Endothelial cell (in vitro differentiated cells): ENCODE results near the gene WASHC1. TPM values are rescaled to one million over a fixed set of nuclear protein-coding genes. Genes with fewer than 3 reads are reported as not detected.
"Not testable (repeated sequence)": the region's sequence is repeated elsewhere in the genome, so short reads cannot be mapped to it uniquely, and the experiment has no call there.

ENCODE experiments used
- DNase-seq: peaks from one replicate; pipeline ENCODE4 v3.0.0; 2021; ENCODE audit warnings: low spot score
- H3K27ac Mint-ChIP-seq: one replicate; pipeline ENCODE4 v1.8.0; 2021; ENCODE audit warnings: mixed read lengths, inconsistent platforms; ENCODE audit not compliant: unreplicated experiment
- H3K27me3 Mint-ChIP-seq: one replicate; pipeline ENCODE4 v1.8.0; 2021; ENCODE audit warnings: mild to moderate bottlenecking, moderate library complexity, mixed read lengths, inconsistent platforms; ENCODE audit not compliant: unreplicated experiment
- H3K36me3 Mint-ChIP-seq: one replicate; pipeline ENCODE4 v1.8.0; 2021; ENCODE audit warnings: mild to moderate bottlenecking, low read depth, mixed read lengths, inconsistent platforms; ENCODE audit not compliant: unreplicated experiment
- H3K4me1 Mint-ChIP-seq: one replicate; pipeline ENCODE4 v1.8.0; 2021; ENCODE audit warnings: mild to moderate bottlenecking, mixed read lengths, inconsistent platforms; ENCODE audit not compliant: unreplicated experiment
- H3K4me3 Mint-ChIP-seq: one replicate; pipeline ENCODE4 v1.8.0; 2021; ENCODE audit warnings: mild to moderate bottlenecking, mixed read lengths, inconsistent platforms; ENCODE audit not compliant: unreplicated experiment
- H3K9me3 Mint-ChIP-seq: one replicate; pipeline ENCODE4 v1.8.0; 2021; ENCODE audit warnings: mixed read lengths, inconsistent platforms; ENCODE audit not compliant: unreplicated experiment
- total RNA-seq: library from RNA; stranded (reverse); fragmentation: NEBNext Ultra II Directional; extraction: Animal tissue kit (Norgen Biotek cat#: 25700); gene quantifications from one replicate; pipeline ENCODE4 v1.2.1, GENCODE V29; 2021; ENCODE audit not compliant: unreplicated experiment

Gene WASHC1
- total RNA-seq, 1 donor from 2014 or later: 21.7 TPM

DNA sequence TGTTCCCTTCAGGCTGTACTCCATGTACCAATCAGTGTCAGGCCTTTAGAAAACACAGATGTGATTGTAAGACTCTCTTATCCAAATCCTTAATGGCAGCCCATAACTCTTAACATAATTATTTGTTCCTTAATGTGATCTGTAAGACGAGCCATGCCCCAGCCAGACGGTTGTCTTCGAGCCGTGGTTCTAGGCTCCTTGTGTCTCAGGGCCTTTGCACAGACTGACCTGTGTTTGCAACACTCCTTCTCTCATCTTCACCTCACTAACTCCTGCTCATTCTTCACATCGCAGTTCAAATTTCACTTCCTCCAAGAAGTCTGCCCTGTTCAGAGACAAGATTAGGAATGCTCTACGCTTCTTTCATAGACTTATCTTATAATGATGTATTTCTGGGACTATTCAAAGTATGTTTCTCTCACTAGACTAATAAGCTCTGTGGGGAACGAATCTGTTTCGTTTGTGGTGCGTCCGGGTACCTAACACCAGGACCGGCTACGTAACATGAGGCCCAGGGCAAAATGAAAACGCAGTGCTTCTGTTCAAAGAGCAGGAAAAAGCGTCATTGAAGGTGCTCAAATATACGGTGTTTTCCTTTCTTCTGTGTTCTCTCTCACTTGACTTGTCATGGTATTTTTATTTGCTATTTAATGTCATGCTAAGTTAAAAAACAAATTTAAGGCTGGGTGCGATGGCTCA, 16.1 kb upstream of the WASHC1 start:
- DNase-seq, H3K4me3 Mint-ChIP-seq, H3K27ac Mint-ChIP-seq, H3K27me3 Mint-ChIP-seq, H3K9me3 Mint-ChIP-seq, H3K4me1 Mint-ChIP-seq, H3K36me3 Mint-ChIP-seq: not testable (repeated sequence)

DNA sequence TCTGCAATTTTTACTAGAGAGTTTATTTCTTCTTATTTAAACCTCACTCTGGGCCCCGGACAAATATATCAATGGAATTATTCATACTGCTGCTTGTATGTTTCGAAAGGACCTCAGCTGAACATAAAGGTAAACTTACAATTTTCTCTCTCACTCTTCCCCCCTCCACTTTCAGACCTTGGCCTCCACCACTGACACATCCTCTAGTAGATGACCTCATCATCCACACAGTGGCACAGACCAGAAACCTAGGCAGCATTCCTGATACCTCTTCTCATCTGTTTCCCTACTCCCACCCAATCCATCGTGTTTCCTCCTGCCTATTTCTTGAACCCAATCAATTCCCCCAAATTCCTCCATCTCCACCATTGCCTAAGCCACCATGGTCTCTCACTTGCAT, 15.2 kb upstream of the WASHC1 start:
- not testable (repeated sequence) for H3K4me3 Mint-ChIP-seq, H3K9me3 Mint-ChIP-seq, DNase-seq, H3K27ac Mint-ChIP-seq, H3K4me1 Mint-ChIP-seq, H3K27me3 Mint-ChIP-seq, H3K36me3 Mint-ChIP-seq

DNA sequence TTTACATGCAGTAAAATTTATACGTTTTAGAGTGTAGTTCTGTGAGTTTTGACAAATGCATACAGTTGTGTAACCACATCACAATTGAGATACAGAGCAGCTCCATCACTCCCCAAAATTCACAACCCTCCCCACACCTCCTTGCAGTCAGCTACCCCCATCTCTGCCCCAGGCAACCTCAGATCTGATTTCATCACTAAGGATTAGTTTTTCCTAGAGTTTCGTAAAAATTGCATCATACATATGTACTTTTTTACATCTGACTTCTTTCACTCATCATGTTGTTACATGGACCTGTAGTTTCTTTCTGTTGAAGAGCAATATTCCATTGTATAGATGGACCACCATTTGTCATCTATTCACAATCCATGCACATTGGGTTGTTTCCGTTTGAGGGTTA, 14.4 kb upstream of the WASHC1 start:
- H3K4me1 Mint-ChIP-seq, H3K4me3 Mint-ChIP-seq, H3K36me3 Mint-ChIP-seq, H3K27me3 Mint-ChIP-seq, H3K9me3 Mint-ChIP-seq, DNase-seq, H3K27ac Mint-ChIP-seq: not testable (repeated sequence)

DNA sequence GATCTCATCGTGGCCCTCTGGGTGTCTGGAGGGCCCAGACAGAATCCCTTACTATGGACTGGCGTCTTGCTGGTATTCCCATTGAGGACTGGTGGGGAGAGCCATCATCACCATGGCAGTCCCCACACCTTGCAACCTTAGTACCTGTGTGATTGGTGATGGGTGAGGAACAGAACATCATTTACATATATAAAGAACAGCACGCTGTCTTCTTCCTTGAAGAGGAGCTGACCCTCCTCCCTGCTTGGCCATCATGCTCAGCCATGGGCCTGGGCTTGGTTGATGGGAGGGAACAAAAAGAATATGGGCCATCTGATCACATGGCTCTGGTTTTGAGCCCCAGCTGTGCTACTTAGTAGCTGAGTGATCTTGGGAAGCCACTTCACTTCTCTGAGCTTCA, 13.9 kb upstream of the WASHC1 start:
- not testable (repeated sequence) for H3K27ac Mint-ChIP-seq, H3K4me1 Mint-ChIP-seq, H3K36me3 Mint-ChIP-seq, DNase-seq, H3K27me3 Mint-ChIP-seq, H3K9me3 Mint-ChIP-seq, H3K4me3 Mint-ChIP-seq

DNA sequence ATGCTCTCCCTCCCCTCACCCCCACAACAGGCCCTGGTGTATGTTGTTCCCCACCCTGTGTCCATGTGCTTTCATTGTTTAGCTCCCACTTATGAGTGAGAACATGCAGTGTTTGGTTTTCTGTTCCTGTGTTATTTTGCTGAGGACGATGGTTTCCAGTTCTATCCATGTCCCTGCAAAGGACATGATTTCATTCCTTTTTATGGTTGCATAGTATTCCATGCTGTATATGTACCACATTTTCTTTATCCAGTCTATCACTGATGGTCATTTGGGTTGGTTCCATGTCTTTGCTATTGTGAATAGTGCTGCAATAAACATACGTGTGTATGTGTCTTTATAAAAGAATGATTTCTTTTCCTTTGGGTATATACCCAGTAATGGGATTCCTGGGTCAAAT, 12.6 kb upstream of the WASHC1 start:
- H3K27ac Mint-ChIP-seq, H3K27me3 Mint-ChIP-seq, H3K36me3 Mint-ChIP-seq, DNase-seq, H3K9me3 Mint-ChIP-seq, H3K4me1 Mint-ChIP-seq, H3K4me3 Mint-ChIP-seq: not testable (repeated sequence)

DNA sequence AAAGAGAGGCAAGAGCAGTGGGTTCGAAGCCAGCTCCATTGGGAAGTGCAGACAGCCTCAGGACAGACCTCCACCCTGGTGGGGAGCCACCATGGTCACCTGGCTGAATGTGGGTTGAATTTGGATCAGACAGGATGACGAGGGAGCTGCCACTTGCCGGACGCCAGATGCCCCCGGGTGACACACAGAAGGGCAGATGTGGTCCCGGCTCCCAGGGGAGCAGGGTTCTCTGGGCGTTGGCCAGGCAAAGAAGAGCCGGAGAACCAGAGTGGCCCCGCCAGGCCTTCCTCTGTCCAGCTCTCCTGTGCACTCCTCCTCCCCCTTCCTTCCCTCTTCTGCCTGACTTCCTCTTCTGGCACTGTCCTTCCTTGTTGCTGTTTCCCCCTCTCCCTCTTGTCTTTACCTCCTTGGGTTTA, 12.0 kb upstream of the WASHC1 start:
- H3K9me3 Mint-ChIP-seq: not testable (repeated sequence)

DNA sequence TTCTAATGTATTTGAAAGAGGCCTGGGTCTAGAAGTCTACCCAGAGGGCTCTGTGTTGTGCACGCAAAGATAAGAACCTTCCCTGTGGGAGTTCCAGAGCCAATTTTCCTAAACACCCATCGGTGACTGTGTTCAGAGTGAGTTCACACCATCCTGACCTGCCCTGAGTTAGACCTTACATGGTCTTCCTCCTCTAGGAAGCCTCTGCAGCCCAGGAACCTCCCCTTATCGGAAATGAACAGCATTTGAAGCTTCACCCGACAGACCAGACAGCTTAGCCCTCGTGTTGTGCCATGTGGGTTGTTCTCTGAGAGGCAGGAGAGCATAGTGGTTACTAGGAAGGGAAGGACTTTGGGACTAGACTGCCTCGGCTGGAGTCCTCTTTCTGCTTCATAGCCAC, 3.1 kb upstream of the WASHC1 start:
- H3K4me1 Mint-ChIP-seq, H3K27me3 Mint-ChIP-seq, H3K36me3 Mint-ChIP-seq, DNase-seq, H3K9me3 Mint-ChIP-seq, H3K27ac Mint-ChIP-seq, H3K4me3 Mint-ChIP-seq: not testable (repeated sequence)

More for the DNA sequence above, 12.0 kb upstream of the WASHC1 start:
- not testable (repeated sequence) for H3K27ac Mint-ChIP-seq, H3K4me1 Mint-ChIP-seq, H3K36me3 Mint-ChIP-seq, DNase-seq, H3K27me3 Mint-ChIP-seq, H3K4me3 Mint-ChIP-seq

DNA sequence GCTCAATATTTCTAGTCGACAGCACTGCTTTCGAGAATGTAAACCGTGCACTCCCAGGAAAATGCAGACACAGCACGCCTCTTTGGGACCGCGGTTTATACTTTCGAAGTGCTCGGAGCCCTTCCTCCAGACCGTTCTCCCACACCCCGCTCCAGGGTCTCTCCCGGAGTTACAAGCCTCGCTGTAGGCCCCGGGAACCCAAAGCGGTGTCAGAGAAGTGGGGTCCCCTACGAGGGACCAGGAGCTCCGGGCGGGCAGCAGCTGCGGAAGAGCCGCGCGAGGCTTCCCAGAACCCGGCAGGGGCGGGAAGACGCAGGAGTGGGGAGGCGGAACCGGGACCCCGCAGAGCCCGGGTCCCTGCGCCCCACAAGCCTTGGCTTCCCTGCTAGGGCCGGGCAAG, 481 bp downstream of the WASHC1 start:
- H3K27me3 Mint-ChIP-seq, H3K9me3 Mint-ChIP-seq, DNase-seq, H3K36me3 Mint-ChIP-seq, H3K4me1 Mint-ChIP-seq, H3K27ac Mint-ChIP-seq, H3K4me3 Mint-ChIP-seq: not testable (repeated sequence)

DNA sequence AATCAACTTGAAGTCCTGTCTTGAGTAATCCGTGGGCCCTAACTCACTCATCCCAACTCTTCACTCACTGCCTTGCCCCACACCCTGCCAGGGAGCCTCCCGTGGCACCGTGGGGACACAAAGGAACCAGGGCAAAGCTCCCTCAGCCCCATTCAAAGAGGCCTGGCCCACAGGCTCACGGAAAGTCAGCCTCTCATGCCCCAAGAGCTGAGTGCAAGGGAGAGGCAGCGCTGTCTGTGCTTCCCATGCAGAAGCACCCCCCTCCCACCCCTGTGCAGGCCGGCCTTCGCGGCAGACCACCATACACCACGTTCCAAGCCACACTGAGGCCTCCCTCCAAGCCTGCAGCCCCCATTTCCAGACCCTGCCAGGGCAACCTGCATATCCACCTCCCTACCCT, 7.6 kb downstream of the WASHC1 start:
- H3K27ac Mint-ChIP-seq, H3K9me3 Mint-ChIP-seq, DNase-seq, H3K4me3 Mint-ChIP-seq, H3K4me1 Mint-ChIP-seq, H3K27me3 Mint-ChIP-seq, H3K36me3 Mint-ChIP-seq: not testable (repeated sequence)

DNA sequence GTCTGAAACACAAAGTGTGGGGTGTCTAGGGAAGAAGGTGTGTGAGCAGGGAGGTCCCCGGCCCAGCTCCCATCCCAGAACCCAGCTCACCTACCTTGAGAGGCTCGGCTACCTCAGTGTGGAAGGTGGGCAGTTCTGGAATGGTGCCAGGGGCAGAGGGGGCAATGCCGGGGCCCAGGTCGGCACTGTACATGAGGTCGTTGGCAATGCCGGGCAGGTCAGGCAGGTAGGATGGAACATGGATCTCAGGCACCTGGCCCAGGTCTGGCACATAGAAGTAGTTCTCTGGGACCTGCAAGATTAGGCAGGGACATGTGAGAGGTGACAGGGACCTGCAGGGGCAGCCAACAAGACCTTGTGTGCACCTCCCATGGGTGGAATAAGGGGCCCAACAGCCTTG, 12.4 kb downstream of the WASHC1 start:
- not testable (repeated sequence) for H3K36me3 Mint-ChIP-seq, DNase-seq, H3K9me3 Mint-ChIP-seq, H3K4me1 Mint-ChIP-seq, H3K4me3 Mint-ChIP-seq, H3K27ac Mint-ChIP-seq, H3K27me3 Mint-ChIP-seq

DNA sequence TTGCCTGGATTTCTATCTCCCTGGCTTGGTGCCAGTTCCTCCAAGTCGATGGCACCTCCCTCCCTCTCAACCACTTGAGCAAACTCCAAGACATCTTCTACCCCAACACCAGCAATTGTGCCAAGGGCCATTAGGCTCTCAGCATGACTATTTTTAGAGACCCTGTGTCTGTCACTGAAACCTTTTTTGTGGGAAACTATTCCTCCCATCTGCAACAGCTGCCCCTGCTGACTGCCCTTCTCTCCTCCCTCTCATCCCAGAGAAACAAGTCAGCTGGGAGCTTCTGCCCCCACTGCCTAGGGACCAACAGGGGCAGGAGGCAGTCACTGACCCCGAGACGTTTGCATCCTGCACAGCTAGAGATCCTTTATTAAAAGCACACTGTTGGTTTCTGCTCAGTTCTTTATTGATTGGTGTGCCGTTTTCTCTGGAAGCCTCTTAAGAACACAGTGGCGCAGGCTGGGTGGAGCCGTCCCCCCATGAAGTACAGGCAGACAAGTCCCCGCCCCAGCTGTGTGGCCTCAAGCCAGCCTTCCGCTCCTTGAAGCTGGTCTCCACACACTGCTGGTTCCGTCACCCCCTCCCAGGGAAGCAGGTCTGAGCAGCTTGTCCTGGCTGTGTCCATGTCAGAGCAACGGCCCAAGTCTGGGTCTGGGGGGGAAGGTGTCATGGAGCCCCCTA, 15.0 kb downstream of the WASHC1 start:
- not testable (repeated sequence) for H3K4me3 Mint-ChIP-seq, DNase-seq, H3K27ac Mint-ChIP-seq, H3K4me1 Mint-ChIP-seq, H3K27me3 Mint-ChIP-seq, H3K9me3 Mint-ChIP-seq, H3K36me3 Mint-ChIP-seq
